Measurements from ENCODE around the gene USP10.

USP10 gene

DNA sequence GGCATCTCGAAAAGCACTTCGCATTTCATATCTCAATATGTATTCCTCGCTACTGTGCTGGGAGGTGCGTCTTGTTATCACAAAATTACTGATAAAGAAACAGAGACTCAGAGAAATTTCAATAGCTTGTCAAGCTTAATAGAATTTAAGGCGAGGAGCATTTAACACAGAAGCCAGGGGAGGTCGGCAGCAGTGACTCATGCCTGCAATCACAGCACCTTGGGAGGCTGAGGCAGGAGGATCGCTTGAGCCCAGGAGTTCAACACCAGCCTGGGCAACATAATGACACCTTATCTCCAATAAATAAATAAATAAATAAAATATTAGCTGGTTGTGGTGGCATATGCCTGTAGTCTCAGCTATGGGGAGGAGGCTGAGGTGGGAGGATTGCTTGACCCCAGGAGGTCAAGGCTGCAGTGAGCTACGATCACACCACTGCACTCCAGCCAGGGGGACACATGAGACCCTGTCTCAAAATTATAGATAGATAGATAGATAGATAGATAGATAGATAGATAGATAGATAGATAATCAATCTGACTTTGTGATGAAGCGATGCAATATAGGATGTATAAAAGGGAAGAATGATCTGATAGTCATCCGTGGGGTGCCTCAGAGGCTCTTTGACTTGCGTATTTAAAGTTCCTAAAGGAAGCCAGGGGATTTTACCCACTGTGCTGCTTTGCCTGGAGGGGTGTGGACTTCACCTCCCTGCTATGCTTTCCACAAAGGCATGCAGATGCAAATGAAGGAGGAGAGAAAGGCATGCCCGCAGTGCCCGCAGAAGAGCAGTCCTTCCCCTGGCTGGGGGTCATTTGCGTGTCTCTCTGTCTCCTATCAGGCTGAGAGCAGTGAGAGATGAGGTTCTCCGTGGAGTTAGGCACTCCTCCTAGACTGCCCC is 15.9 kb upstream of the USP10 start (continued):
- TF ChIP-seq, protein P1, sequence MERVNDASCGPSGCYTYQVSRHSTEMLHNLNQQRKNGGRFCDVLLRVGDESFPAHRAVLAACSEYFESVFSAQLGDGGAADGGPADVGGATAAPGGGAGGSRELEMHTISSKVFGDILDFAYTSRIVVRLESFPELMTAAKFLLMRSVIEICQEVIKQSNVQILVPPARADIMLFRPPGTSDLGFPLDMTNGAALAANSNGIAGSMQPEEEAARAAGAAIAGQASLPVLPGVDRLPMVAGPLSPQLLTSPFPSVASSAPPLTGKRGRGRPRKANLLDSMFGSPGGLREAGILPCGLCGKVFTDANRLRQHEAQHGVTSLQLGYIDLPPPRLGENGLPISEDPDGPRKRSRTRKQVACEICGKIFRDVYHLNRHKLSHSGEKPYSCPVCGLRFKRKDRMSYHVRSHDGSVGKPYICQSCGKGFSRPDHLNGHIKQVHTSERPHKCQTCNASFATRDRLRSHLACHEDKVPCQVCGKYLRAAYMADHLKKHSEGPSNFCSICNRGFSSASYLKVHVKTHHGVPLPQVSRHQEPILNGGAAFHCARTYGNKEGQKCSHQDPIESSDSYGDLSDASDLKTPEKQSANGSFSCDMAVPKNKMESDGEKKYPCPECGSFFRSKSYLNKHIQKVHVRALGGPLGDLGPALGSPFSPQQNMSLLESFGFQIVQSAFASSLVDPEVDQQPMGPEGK (CRISPR knock-in tag; IDR thresholded peaks at IDR 0.05; ENCODE audit: borderline replicate concordance), result no peak
- no peak for TF ChIP-seq GLIS3 (CRISPR knock-in tag; IDR thresholded peaks at IDR 0.05)
- TF ChIP-seq OSR1 (CRISPR knock-in tag; IDR thresholded peaks at IDR 0.05), result no peak
- TF ChIP-seq BACH2 (CRISPR knock-in tag; IDR thresholded peaks at IDR 0.05; ENCODE audit: borderline replicate concordance), result no peak
- no peak for TF ChIP-seq ZNF8 (CRISPR knock-in tag; IDR thresholded peaks at IDR 0.05)
- no peak for TF ChIP-seq TCF4 (CRISPR knock-in tag; IDR thresholded peaks at IDR 0.05; ENCODE audit: borderline replicate concordance)
- TF ChIP-seq, protein P2, sequence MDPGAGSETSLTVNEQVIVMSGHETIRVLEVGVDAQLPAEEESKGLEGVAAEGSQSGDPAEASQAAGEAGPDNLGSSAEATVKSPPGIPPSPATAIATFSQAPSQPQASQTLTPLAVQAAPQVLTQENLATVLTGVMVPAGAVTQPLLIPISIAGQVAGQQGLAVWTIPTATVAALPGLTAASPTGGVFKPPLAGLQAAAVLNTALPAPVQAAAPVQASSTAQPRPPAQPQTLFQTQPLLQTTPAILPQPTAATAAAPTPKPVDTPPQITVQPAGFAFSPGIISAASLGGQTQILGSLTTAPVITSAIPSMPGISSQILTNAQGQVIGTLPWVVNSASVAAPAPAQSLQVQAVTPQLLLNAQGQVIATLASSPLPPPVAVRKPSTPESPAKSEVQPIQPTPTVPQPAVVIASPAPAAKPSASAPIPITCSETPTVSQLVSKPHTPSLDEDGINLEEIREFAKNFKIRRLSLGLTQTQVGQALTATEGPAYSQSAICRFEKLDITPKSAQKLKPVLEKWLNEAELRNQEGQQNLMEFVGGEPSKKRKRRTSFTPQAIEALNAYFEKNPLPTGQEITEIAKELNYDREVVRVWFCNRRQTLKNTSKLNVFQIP (CRISPR knock-in tag; IDR thresholded peaks at IDR 0.05; ENCODE audit: borderline replicate concordance, low read depth), result no peak
- no peak for TF ChIP-seq ESRRG (CRISPR knock-in tag; IDR thresholded peaks at IDR 0.05)
- TF ChIP-seq RARB (CRISPR knock-in tag; IDR thresholded peaks at IDR 0.05), result no peak
- no peak for TF ChIP-seq ZNF565 (CRISPR knock-in tag; conservative IDR thresholded peaks at IDR 0.05; ENCODE audit: low read depth)

DNA sequence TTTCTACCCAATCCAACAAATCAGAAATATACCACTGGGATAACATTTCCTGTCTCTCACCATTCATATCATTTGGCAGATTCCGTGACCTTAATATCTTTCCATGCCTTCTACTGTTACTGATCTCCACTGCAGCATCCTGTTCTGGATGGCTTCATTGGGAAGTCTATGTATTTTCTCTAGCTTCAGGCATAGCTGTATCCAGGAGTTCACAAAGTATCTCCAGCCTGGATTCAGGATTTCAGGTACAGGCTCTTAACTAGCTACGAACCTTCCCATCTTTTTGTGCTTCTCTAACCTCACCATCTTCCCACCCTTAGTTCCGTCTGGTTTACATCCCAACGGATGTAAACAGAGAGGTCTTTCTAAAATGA is 15.2 kb upstream of the USP10 start:
- ATAC-seq, result no peak
- TF ChIP-seq, protein P2 (CRISPR knock-in tag; IDR thresholded peaks at IDR 0.05; ENCODE audit: borderline replicate concordance, low read depth), result no peak
- no peak for TF ChIP-seq ZNF565 (CRISPR knock-in tag; conservative IDR thresholded peaks at IDR 0.05; ENCODE audit: low read depth)
- TF ChIP-seq, protein P3, sequence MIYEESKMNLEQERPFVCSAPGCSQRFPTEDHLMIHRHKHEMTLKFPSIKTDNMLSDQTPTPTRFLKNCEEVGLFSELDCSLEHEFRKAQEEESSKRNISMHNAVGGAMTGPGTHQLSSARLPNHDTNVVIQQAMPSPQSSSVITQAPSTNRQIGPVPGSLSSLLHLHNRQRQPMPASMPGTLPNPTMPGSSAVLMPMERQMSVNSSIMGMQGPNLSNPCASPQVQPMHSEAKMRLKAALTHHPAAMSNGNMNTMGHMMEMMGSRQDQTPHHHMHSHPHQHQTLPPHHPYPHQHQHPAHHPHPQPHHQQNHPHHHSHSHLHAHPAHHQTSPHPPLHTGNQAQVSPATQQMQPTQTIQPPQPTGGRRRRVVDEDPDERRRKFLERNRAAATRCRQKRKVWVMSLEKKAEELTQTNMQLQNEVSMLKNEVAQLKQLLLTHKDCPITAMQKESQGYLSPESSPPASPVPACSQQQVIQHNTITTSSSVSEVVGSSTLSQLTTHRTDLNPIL (CRISPR knock-in tag; IDR thresholded peaks at IDR 0.05; ENCODE audit: low read depth), result no peak
- TF ChIP-seq GLIS3 (CRISPR knock-in tag; IDR thresholded peaks at IDR 0.05), result no peak
- TF ChIP-seq, protein P4, sequence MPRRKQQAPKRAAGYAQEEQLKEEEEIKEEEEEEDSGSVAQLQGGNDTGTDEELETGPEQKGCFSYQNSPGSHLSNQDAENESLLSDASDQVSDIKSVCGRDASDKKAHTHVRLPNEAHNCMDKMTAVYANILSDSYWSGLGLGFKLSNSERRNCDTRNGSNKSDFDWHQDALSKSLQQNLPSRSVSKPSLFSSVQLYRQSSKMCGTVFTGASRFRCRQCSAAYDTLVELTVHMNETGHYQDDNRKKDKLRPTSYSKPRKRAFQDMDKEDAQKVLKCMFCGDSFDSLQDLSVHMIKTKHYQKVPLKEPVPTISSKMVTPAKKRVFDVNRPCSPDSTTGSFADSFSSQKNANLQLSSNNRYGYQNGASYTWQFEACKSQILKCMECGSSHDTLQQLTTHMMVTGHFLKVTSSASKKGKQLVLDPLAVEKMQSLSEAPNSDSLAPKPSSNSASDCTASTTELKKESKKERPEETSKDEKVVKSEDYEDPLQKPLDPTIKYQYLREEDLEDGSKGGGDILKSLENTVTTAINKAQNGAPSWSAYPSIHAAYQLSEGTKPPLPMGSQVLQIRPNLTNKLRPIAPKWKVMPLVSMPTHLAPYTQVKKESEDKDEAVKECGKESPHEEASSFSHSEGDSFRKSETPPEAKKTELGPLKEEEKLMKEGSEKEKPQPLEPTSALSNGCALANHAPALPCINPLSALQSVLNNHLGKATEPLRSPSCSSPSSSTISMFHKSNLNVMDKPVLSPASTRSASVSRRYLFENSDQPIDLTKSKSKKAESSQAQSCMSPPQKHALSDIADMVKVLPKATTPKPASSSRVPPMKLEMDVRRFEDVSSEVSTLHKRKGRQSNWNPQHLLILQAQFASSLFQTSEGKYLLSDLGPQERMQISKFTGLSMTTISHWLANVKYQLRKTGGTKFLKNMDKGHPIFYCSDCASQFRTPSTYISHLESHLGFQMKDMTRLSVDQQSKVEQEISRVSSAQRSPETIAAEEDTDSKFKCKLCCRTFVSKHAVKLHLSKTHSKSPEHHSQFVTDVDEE (CRISPR knock-in tag; IDR thresholded peaks at IDR 0.05), result no peak

DNA sequence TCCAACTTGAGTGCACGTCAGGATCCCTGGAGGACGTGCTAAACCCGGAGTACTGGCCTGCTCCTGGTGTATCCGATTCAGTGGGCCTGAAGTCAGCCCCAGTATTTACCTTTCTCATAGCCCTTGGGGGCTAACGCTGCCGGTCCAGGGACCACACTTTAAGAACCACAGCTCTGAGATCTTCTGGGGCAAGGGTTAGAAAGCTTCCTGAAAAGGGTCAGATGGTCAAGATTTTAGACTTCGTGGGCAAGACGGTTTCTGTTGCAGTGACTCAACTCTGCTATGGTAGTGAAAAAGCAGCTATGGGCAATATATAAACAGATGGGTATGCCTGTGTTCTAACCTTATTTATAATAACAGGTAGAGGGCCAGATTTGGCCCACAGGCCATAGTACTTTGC is 14.6 kb upstream of the USP10 start:
- TF ChIP-seq ZFP3 (CRISPR knock-in tag; IDR thresholded peaks at IDR 0.05), result no peak
- no peak for TF ChIP-seq OSR1 (CRISPR knock-in tag; IDR thresholded peaks at IDR 0.05)
- no peak for TF ChIP-seq CSDC2 (CRISPR knock-in tag; IDR thresholded peaks at IDR 0.05)
- TF ChIP-seq ARNTL (CRISPR knock-in tag; IDR thresholded peaks at IDR 0.05; ENCODE audit: borderline replicate concordance, low read depth), result no peak
- TF ChIP-seq SNAI2 (CRISPR knock-in tag; IDR thresholded peaks at IDR 0.05), result no peak
- TF ChIP-seq, protein P1 (CRISPR knock-in tag; IDR thresholded peaks at IDR 0.05; ENCODE audit: borderline replicate concordance), result no peak
- no peak for TF ChIP-seq BACH2 (CRISPR knock-in tag; IDR thresholded peaks at IDR 0.05; ENCODE audit: borderline replicate concordance)
- TF ChIP-seq GLIS3 (CRISPR knock-in tag; IDR thresholded peaks at IDR 0.05), result no peak
- TF ChIP-seq ZNF70 (CRISPR knock-in tag; IDR thresholded peaks at IDR 0.05), result no peak
- TF ChIP-seq, protein P2 (CRISPR knock-in tag; IDR thresholded peaks at IDR 0.05; ENCODE audit: borderline replicate concordance, low read depth), result no peak
- no peak for TF ChIP-seq ZC3H10 (CRISPR knock-in tag; IDR thresholded peaks at IDR 0.05)
- no peak for TF ChIP-seq TCF4 (CRISPR knock-in tag; IDR thresholded peaks at IDR 0.05; ENCODE audit: borderline replicate concordance)
- TF ChIP-seq ISL1 (CRISPR knock-in tag; IDR thresholded peaks at IDR 0.05), result no peak
- no peak for TF ChIP-seq ZFP30 (CRISPR knock-in tag; IDR thresholded peaks at IDR 0.05)
- TF ChIP-seq, protein P3 (CRISPR knock-in tag; IDR thresholded peaks at IDR 0.05; ENCODE audit: low read depth), result no peak
- no peak for TF ChIP-seq TOX (CRISPR knock-in tag; IDR thresholded peaks at IDR 0.05; ENCODE audit: borderline replicate concordance)
- TF ChIP-seq RARB (CRISPR knock-in tag; IDR thresholded peaks at IDR 0.05), result no peak
- no peak for ATAC-seq

Data from SK-N-SH treated with all-trans-retinoic acid at 6 μM for 48 hours (cell line).